HUES64 (cell line): Measurements from ENCODE around the gene USE1.

Experiments
- H3K27ac ChIP-seq: 2 replicates; pipeline ENCODE4 v1.7.0; 2013; ENCODE audit warnings: low read depth, low read length, inconsistent platforms
- H3K27me3 ChIP-seq: 2 replicates; pipeline ENCODE4 v1.6.1; 2013; ENCODE audit warnings: mild to moderate bottlenecking, low read length; ENCODE audit not compliant: insufficient read depth
- H3K36me3 ChIP-seq: 2 replicates; pipeline ENCODE4 v1.6.1; 2013; ENCODE audit warnings: mild to moderate bottlenecking, low read length; ENCODE audit not compliant: insufficient read depth
- H3K4me1 ChIP-seq: 2 replicates; pipeline ENCODE4 v1.6.1; 2013; ENCODE audit warnings: mild to moderate bottlenecking, low read length, moderate library complexity; ENCODE audit not compliant: insufficient read depth
- H3K4me3 ChIP-seq: 2 replicates; pipeline ENCODE4 v1.5.1; 2013; ENCODE audit warnings: mild to moderate bottlenecking, low read length, moderate library complexity
- H3K9ac ChIP-seq: 2 replicates; pipeline ENCODE4 v1.6.1; 2013; ENCODE audit warnings: mild to moderate bottlenecking, low read depth, low read length
- H3K9me3 ChIP-seq: 2 replicates; pipeline ENCODE4 v1.6.1; 2013; ENCODE audit warnings: low read depth, low read length; ENCODE audit not compliant: insufficient read depth
- WGBS: fragments of 150-250, 120-280 bp; methylation state at CpG from one replicate; pipeline ENCODE4 v1.1.7; 2013; ENCODE audit warnings: missing lambda C conversion rate; 5-methylcytosine and 5-hydroxymethylcytosine counted together

USE1 gene

DNA sequence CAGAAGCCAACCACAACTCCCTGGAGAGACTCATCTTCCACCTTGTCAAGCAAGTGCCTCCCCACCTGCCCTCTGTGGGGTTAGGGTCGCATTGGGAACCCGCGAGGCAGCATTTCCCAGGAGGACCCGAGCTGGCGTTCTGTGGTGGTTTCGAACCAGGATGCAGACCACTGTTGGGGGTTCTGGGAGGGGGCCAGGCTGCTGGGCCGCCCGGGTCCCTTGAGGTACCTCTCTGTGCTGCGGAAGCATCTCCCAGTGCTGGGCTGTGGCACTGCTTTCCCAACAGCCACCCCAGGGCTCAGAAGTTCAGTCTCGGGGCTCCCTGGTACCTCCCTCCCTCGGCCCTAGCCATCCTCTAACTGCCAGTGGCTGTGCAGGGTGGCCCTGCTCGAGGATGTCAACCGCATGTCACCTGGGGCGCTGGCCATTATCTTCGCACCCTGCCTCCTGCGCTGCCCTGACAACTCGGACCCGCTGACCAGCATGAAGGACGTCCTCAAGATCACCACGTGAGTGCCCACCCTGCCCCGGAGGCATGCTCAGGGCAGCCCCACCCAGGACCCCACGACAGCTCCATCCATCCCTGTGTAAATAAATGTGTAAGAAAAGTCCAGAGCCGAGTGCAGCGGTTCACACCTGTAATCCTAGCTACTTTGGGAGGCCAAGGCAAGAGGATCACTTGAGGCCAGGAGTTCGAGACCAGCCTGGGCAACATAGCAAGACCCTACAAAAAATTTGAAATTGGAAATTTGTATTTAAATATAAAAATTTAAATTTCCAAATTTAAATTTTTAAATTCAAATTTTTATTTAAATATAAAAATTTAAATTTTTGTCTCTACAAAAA is 8.2 kb upstream of the USE1 start:
- Histone ChIP-seq H3K4me3 (no peak overlapping the region), H3K9ac (no peak overlapping the region), H3K9me3 (no peaks in the 10 kb centered on the region), H3K36me3 (peaks cover 36% of the 10 kb centered on the region), H3K4me1 (peaks cover 4% of the 10 kb centered on the region; the same call in 1 of the 2 replicates), H3K27me3 (no peaks in the 10 kb centered on the region), H3K27ac (no peak overlapping the region)
- 97% methylated on average over 24 of the region's 25 CpGs for WGBS

DNA sequence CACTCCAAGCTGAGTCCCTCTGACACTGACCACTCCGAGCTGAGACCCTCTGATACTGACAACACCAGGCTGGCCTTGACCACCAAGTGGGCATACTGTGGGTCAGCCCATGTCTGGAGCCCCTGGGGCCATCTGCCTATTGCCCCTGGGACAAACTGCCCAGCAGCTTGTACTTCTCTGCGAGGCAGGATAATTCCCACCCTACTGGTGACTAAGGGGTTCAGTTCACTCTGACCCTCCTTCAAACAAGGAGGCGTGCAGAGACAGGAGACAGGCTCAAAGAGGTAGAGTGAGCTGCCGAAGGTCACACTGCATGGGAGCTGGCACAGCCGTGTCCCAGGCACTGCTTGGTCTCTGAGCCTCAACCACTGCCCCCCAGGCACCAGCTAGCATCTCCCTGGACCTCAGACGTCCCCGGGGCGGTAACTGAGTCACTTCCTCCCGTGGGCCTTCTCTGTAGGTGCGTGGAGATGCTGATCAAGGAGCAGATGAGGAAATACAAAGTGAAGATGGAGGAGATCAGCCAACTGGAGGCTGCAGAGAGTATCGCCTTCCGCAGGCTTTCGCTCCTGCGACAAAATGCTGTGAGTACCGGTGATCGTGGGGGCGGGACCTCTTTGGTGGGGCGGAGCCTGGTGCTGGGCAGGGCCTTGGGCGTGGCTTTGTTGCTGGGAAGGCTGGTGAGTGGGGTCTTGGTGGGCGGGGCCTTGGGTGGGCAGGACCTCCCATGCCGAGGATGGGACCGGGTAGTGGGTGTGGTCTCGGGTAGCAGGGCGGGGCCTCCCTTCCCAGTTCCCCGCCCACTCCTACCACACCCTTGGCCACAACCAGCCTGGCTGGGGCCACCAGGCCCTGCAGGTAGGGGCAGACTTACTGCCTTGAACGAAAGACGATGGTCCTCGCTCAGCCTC is 5.8 kb upstream of the USE1 start:
- H3K36me3 ChIP-seq, result peaks cover 25% of the 10 kb centered on the region
- no peak overlapping the region for H3K9ac ChIP-seq
- H3K27ac ChIP-seq, result 0 out of 2 replicates have a peak overlapping the region, but pooled peaks have one; percentile 14
- H3K4me3 ChIP-seq, result no peak overlapping the region
- no peaks in the 10 kb centered on the region for H3K9me3 ChIP-seq
- peaks cover 4% of the 10 kb centered on the region; the same call in 1 of the 2 replicates for H3K4me1 ChIP-seq
- no peaks in the 10 kb centered on the region for H3K27me3 ChIP-seq
- 49% methylated on average over 24 of the region's 28 CpGs for WGBS

DNA sequence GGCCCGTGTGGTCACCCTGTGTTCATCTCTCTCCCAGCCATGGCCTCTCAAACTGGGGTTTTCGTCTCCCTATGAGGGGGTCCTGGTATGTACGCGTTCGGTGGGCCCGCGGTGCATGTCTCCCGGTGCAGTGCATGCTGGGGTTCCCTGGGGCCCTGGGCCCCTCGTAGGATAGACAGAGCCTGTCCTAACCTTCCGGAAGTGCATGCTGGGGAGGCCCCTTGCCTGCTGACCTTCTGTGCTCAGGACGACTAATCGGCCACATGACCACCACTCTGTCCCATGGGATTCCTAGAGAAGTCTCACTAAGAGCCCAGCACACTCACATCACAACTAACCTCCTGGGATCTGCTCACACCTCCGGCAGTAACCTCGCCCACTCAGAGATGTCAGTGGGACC is 4.9 kb upstream of the USE1 start:
- H3K9ac ChIP-seq, result no peak overlapping the region
- peaks cover 23% of the 10 kb centered on the region for H3K36me3 ChIP-seq
- H3K9me3 ChIP-seq, result no peaks in the 10 kb centered on the region
- H3K27me3 ChIP-seq, result no peaks in the 10 kb centered on the region
- H3K4me1 ChIP-seq, result peaks cover 4% of the 10 kb centered on the region; the same call in 1 of the 2 replicates
- no peak overlapping the region for H3K27ac ChIP-seq
- no peak overlapping the region for H3K4me3 ChIP-seq
- WGBS, result 96% methylated on average over 14 of the region's 14 CpGs

DNA sequence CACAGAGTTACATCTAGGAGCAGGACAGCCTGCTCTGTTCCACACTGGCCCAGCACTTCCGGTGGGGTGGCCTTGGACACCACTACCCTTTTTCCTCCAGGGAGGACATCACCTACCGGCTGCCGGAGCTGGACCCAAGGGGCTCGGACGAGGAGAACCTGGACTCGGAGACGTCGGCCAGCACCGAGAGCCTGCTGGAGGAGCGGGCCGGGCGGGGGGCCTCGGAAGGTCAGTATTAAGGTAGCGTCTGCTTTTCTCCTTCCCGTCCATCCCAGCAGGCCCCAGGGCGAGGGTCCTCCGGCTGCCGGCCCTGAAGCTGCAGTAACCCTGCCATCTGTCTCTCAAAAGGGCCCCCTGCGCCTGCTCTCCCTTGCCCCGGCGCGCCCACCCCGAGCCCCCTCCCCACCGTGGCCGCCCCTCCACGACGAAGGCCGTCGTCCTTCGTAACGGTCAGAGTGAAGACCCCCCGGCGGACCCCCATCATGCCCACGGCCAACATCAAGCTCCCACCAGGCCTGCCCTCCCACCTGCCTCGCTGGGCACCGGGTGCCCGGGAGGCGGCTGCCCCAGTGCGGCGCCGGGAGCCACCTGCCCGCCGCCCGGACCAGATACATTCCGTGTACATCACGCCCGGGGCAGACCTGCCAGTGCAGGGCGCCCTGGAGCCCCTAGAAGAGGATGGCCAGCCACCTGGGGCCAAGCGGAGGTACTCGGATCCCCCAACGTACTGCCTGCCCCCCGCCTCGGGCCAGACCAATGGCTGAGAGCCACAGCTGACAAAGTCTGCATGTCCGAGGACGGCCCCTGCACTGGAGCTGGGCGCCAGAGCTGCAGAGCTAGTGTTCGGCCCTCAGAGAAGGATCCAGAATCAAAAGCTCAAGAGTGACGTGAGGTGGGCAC is 3.4 kb upstream of the USE1 start:
- Histone ChIP-seq H3K36me3 (peaks cover 20% of the 10 kb centered on the region), H3K4me1 (peaks cover 4% of the 10 kb centered on the region; the same call in 1 of the 2 replicates), H3K9me3 (no peaks in the 10 kb centered on the region), H3K27ac (no peak overlapping the region), H3K4me3 (no peak overlapping the region), H3K27me3 (no peaks in the 10 kb centered on the region), H3K9ac (no peak overlapping the region)
- 95% methylated on average over 58 of the region's 58 CpGs for WGBS

DNA sequence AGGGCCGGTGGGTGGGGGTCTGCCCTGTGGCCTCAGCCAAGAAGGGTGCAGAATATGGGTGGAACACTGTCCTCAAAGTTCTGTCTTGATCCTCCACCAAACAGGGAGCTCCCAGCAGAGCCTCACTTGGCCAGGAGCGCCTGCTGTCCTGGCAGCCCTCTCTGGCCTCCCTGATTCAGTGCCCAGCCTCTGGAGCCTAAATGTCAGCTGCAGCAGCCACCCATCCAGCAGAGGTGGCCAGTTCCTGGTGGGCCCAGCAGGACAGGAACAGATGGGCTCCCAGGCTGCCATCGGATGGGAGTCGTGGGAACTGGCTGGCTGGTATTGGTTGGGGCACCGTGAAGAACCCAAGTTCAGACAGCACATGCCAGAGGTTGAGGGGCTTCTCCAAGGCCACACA is 1.8 kb upstream of the USE1 start:
- Histone ChIP-seq H3K9me3 (no peaks in the 10 kb centered on the region), H3K27ac (no peak overlapping the region), H3K4me1 (peaks cover 4% of the 10 kb centered on the region; the same call in 1 of the 2 replicates), H3K9ac (no peak overlapping the region), H3K27me3 (no peaks in the 10 kb centered on the region), H3K4me3 (no peak overlapping the region), H3K36me3 (peaks cover 32% of the 10 kb centered on the region)
- WGBS, result 94% methylated on average over 5 of the region's 5 CpGs

DNA sequence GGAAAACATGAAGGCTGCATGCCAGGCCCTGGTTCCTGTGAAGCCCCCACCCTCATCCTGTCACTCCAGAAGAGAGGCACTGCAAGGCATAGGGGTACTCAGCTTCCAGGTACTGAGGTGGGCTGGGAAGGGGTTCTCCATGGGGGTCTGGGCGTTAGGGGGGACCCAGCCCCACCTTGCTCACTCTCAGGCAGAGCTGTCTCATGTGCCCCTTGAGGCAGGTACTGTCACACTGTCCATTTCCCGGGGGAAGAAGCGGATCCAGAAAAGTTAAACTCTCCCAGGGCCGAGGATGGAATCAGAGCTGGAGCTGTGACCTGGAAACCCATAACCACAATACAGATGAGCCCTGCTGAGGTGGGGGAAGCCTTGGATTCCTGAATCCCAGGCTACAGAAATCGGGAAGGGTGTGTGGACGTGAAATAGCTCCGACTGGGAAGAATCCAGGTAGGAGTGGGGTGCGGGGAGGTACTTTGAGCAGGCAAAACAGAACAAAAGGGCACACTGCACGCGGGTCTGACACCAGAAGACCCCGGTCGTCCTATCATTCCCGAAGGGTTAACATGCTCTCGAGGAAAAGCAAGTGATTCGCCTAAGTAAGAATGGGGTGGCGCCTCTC is 540 bp upstream of the USE1 start:
- H3K9ac ChIP-seq, result peak overlapping the region; percentile 97

DNA sequence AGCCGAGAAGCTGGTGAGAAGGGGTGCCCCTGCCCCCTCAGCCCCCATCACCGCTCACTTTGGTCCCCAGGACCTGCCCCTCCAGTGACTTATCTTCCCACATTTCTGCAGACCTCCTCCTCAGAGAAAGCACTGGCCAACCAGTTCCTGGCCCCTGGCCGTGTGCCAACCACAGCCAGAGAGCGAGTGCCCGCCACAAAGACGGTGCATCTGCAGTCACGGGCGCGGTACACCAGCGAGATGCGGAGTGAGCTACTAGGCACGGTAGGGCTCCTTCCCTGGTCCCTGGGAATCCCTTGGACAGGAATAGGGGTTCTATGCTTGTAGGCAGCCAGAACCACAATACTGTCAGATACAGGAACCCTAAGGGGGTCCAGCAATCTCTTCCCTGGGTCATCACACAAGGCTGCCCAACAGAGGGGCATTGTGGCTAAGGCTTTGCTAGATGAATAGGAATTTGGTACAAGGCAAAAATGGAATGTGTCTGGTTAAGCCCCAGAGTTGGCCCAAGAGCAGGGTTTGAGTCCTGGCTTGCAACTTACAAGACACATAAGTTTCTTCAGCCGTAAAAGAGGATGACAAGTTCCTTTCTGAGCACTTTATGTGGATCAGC is 1.0 kb downstream of the USE1 start:
- WGBS, result 95% methylated on average over 13 of the region's 13 CpGs
- H3K9ac ChIP-seq, result no peak overlapping the region
- peaks cover 22% of the 10 kb centered on the region for H3K36me3 ChIP-seq
- H3K27me3 ChIP-seq, result no peaks in the 10 kb centered on the region
- no peaks in the 10 kb centered on the region; the same call in 1 of the 2 replicates for H3K4me1 ChIP-seq
- no peaks in the 10 kb centered on the region for H3K9me3 ChIP-seq
- peak overlapping the region; percentile 86 for H3K4me3 ChIP-seq
- peak overlapping the region; percentile 43; the same call in 1 of the 2 replicates for H3K27ac ChIP-seq

More for the DNA sequence above, 540 bp upstream of the USE1 start:
- no peaks in the 10 kb centered on the region for H3K9me3 ChIP-seq
- peaks cover 4% of the 10 kb centered on the region; the same call in 1 of the 2 replicates for H3K4me1 ChIP-seq
- H3K36me3 ChIP-seq, result peaks cover 33% of the 10 kb centered on the region
- peak overlapping the region; percentile 86 for H3K4me3 ChIP-seq
- 38% methylated on average over 16 of the region's 16 CpGs for WGBS
- no peaks in the 10 kb centered on the region for H3K27me3 ChIP-seq
- H3K27ac ChIP-seq, result peak overlapping the region; percentile 97

DNA sequence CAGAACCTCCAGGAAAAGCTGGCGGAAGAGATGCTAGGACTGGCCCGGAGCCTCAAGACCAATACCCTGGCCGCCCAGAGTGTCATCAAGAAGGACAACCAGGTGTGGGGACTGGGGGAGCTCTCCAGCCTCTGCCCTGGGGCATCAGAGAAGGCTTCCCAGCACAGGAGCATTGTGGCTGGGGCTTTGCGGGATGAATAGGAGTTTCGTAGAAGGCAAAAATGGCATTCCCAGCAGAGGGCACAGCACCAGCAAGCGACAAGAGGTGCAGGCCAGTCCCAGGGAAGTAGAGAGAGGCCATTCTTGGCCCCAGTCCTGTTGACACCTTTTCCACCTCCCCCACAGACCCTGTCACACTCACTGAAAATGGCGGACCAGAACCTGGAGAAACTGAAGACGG is 4.1 kb downstream of the USE1 start:
- H3K36me3 ChIP-seq, result peaks cover 16% of the 10 kb centered on the region
- H3K4me1 ChIP-seq, result no peaks in the 10 kb centered on the region; the same call in 1 of the 2 replicates
- H3K4me3 ChIP-seq, result no peak overlapping the region
- no peak overlapping the region for H3K27ac ChIP-seq
- no peak overlapping the region for H3K9ac ChIP-seq
- WGBS, result 90% methylated on average over 8 of the region's 8 CpGs
- H3K9me3 ChIP-seq, result no peaks in the 10 kb centered on the region
- no peaks in the 10 kb centered on the region for H3K27me3 ChIP-seq

DNA sequence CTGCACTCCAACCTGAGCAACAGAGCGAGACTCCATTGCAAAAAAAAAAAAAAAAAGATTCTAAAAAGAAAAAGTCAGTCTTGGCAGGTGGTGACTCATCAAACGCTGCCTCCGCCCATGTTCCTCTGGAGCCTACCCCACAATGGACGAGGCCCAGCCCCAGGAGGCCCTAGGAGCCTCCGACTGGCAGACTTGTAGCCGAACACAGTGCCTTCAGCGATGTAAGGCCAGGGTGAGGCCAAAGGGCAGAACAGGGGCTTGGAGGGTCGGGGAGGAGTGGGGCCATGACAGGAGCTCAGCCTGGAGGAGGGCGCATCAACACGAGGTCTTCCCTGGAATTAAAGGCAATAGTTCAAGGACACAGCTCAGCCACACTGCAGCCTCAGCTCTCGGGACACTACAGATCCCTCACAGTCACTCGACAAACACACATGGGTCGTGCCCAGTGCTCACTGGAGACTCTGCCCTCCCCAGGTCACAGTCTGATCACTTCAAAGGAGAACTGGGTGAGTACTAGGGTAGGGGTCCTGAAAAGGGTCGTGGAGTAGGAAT is 5.1 kb downstream of the USE1 start:
- no peak overlapping the region for H3K27ac ChIP-seq
- H3K4me1 ChIP-seq, result no peaks in the 10 kb centered on the region
- WGBS, result 79% methylated on average over 14 of the region's 14 CpGs
- H3K9ac ChIP-seq, result no peak overlapping the region
- no peaks in the 10 kb centered on the region for H3K27me3 ChIP-seq
- H3K36me3 ChIP-seq, result peaks cover 16% of the 10 kb centered on the region
- no peak overlapping the region for H3K4me3 ChIP-seq
- no peaks in the 10 kb centered on the region for H3K9me3 ChIP-seq
